Ishikawa (cell line): ENCODE measurements around the gene GRB10.

Experiments used
- CEBPB ChIP-seq: IDR thresholded peaks from 2 replicates; pipeline ENCODE4 v1.6.1; 2012
- CREB1 ChIP-seq: IDR thresholded peaks from 2 replicates; pipeline ENCODE4 v1.6.1; 2012; ENCODE audit warnings: low read depth
- EGR1 ChIP-seq: IDR thresholded peaks from 2 replicates; pipeline ENCODE4 v1.6.1; 2012
- EP300 ChIP-seq: IDR thresholded peaks from 2 replicates; pipeline ENCODE4 v1.6.1; 2012; ENCODE audit warnings: borderline replicate concordance
- FOXM1 ChIP-seq: IDR thresholded peaks from 2 replicates; pipeline ENCODE4 v1.6.1; 2012; ENCODE audit warnings: low read depth, borderline replicate concordance
- RAD21 ChIP-seq: IDR thresholded peaks from 2 replicates; pipeline ENCODE4 v1.6.1; 2012; ENCODE audit warnings: low read depth
- REST ChIP-seq: IDR thresholded peaks from 2 replicates; pipeline ENCODE4 v1.6.1; 2012; ENCODE audit warnings: low read depth, mild to moderate bottlenecking
- TAF1 ChIP-seq: IDR thresholded peaks from 2 replicates; pipeline ENCODE4 v1.6.1; 2012; ENCODE audit warnings: low read depth, mild to moderate bottlenecking
- TCF12 ChIP-seq: IDR thresholded peaks from 2 replicates; pipeline ENCODE4 v1.6.1; 2012; ENCODE audit warnings: low read depth
- TEAD4 ChIP-seq: IDR thresholded peaks from 2 replicates; pipeline ENCODE4 v1.6.1; 2012
- YY1 ChIP-seq: IDR thresholded peaks from 2 replicates; pipeline ENCODE4 v1.6.1; 2012; ENCODE audit warnings: low read depth
- TF ChIP-seq, protein P1 (sequence below): IDR thresholded peaks from 2 replicates; pipeline ENCODE4 v1.6.1; 2012

DNA sequence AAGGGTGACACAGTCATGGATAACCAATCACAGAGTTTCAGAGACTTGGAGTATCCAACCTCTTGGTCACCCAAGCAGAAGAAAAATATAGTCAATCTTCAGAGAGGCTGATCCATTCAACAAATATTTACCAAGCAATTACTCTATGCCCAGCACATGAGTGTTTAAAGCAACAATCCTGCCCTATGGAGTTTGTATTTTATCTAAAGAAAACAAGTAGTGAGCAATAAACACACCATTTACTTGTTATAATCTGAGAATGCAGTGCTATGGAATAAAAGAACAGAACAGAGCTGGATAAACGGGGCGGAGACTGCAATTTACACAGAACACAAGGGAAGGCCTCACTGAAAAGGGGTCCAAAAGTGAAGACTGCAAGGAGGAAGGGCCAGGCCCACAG, 63.8 kb downstream of the GRB10 start:
- TF ChIP-seq TEAD4 (no peak), REST (no peak), CEBPB (no peak), YY1 (no peak), RAD21 (no peak), TAF1 (no peak), FOXM1 (no peak), TCF12 (no peak), CREB1 (no peak), EGR1 (no peak), EP300 (no peak)
- TF ChIP-seq, protein P1, sequence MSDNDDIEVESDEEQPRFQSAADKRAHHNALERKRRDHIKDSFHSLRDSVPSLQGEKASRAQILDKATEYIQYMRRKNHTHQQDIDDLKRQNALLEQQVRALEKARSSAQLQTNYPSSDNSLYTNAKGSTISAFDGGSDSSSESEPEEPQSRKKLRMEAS: no peak
